Mesodermal cell (in vitro differentiated cells): ENCODE results near the gene SUCNR1.
"Not testable (repeated sequence)": the region's sequence is repeated elsewhere in the genome, so short reads cannot be mapped to it uniquely, and the experiment has no call there.

Experiments
- H3K27ac ChIP-seq: 2 replicates; pipeline ENCODE4 v1.7.0; 2013; ENCODE audit warnings: mild to moderate bottlenecking, low read depth, low read length, moderate library complexity; ENCODE audit not compliant: severe bottlenecking
- H3K36me3 ChIP-seq: 2 replicates; pipeline ENCODE4 v1.7.1; 2013; ENCODE audit warnings: mild to moderate bottlenecking, low read length, moderate library complexity; ENCODE audit not compliant: control insufficient read depth, insufficient read depth
- H3K4me1 ChIP-seq: one replicate; pipeline ENCODE4 v1.7.1; 2013; ENCODE audit warnings: mild to moderate bottlenecking, low read length; ENCODE audit not compliant: insufficient read depth, control insufficient read depth, poor library complexity, severe bottlenecking
- H3K4me3 ChIP-seq: 2 replicates; pipeline ENCODE4 v1.7.0; 2013; ENCODE audit warnings: low read length, control low read depth, mild to moderate bottlenecking; ENCODE audit not compliant: insufficient read depth, poor library complexity, severe bottlenecking; ENCODE audit errors: extremely low read depth
- H3K9me3 ChIP-seq: 2 replicates; pipeline ENCODE4 v1.7.1; 2013; ENCODE audit warnings: mild to moderate bottlenecking, low read length, moderate library complexity; ENCODE audit not compliant: control insufficient read depth
- WGBS, 2 experiments: methylation state at CpG; one replicate each; pipeline ENCODE4 v1.1.5; 2013; ENCODE audit warnings: missing lambda C conversion rate in 2 of 2; ENCODE audit not compliant: insufficient coverage in 2 of 2; 5-methylcytosine and 5-hydroxymethylcytosine counted together

SUCNR1 gene

DNA sequence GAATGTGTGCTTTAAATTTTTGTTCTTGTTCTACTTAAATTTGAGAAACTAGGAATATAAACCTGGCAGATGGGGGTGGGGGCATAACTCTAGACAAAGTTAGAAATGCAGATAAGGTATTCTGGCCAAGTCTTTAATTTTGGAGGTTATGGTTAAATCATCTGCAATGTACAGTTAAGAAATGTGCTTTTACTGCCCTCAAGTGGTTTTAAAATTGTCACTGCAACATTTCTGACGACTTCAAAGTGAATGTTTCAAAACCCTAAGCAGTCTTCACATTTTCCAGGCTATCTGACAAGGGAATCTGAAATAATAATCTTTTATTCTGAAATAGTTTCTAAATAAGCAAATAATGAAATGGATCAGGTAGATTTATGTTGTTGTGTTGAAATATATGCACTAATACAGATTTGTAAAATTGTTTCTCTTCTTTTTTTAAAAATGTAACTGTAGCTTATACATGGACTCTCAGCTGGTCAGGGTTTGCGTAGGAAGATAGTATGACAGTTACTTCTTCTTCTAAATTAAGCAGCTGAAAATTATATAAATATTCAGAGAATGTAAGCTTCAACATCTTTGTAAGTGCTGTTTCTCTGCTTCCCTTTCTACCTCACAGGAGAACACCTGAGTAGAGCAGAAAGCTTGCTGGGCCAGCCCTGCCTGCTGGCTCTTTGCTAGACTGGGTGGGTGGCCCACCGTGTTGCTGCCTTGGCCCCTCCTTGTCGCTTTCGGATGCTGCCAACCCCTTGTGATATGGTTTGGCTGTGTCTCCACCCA, 45.0 kb downstream of the SUCNR1 start:
- no peaks in the 10 kb centered on the region for H3K36me3 ChIP-seq
- H3K4me3 ChIP-seq = no peak overlapping the region
- 0 to 47% methylated on average over 1 to 3 of the region's 5 CpGs for WGBS, 2 experiments
- peaks cover 10% of the 10 kb centered on the region for H3K4me1 ChIP-seq
- peaks cover 7% of the 10 kb centered on the region for H3K9me3 ChIP-seq
- H3K27ac ChIP-seq = no peak overlapping the region

DNA sequence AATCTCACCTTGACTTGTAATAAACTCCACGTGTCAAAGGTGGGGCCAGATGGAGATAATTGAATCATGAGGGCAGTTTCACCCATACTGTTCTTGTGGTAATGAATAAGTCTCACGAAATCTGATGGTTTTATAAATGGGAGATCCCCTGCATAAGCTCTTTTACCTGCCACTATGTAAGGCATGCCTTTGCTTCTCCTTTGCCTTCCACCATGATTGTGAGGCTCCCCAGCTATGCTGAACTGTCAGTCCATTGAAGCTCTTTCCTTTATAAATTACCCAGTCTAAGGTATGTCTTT, 45.5 kb downstream of the SUCNR1 start:
- Histone ChIP-seq H3K9me3 (peaks cover 7% of the 10 kb centered on the region), H3K4me1 (peaks cover 10% of the 10 kb centered on the region), H3K36me3 (no peaks in the 10 kb centered on the region), H3K4me3 (no peak overlapping the region), H3K27ac (no peak overlapping the region)
- 80 to 83% methylated on average over 1 of the region's 2 CpGs for WGBS, 2 experiments

DNA sequence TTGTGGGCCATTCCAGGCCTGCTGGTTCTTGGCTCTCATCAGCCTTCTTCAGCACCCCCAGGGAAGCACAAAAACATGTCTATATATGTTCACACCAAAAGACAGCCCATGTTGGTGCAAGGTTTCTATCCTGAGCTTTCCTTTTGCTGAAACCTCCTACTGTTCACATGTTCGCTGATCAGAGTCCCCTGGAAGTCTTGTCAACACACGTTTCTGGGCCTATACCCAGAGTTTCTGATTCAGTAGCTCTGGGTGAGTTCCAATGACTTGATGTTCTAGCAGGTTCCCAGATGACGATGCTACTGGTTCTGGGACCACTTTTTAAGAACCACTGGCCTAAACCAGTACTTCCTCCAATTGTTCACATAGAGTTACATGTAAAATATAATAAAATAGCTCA, 46.0 kb downstream of the SUCNR1 start:
- Histone ChIP-seq H3K27ac (no peak overlapping the region), H3K4me3 (no peak overlapping the region), H3K36me3 (no peaks in the 10 kb centered on the region), H3K9me3 (peaks cover 7% of the 10 kb centered on the region), H3K4me1 (peaks cover 10% of the 10 kb centered on the region)
- 92 to 100% methylated on average over 2 of the region's 3 CpGs for WGBS, 2 experiments

DNA sequence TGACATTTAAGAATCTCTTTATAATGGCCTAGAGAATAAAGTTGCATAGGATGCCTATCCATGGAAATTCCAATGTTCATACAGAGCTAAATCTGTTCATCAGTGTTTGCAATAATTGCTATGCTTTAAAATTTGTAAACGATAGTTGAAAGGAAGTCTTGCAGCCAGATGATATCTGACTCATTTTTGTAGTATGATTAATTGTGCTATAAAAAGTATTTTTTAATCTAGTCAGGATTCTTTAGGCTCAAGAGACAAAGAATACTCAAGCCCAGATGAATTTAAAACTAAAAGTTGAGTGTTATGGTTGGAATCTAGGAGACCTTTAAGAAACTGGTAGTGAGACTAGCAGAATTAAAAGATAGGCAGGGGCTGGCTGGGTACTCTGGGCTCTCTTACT, 50.5 kb downstream of the SUCNR1 start:
- Histone ChIP-seq H3K9me3 (peaks cover 7% of the 10 kb centered on the region), H3K27ac (no peak overlapping the region), H3K4me1 (peaks cover 12% of the 10 kb centered on the region), H3K4me3 (no peak overlapping the region), H3K36me3 (no peaks in the 10 kb centered on the region)
- WGBS, 2 experiments = 83% methylated on average over 1 of the region's 1 CpG; no CpG with 5 or more reads in 1 of the 2 experiments

DNA sequence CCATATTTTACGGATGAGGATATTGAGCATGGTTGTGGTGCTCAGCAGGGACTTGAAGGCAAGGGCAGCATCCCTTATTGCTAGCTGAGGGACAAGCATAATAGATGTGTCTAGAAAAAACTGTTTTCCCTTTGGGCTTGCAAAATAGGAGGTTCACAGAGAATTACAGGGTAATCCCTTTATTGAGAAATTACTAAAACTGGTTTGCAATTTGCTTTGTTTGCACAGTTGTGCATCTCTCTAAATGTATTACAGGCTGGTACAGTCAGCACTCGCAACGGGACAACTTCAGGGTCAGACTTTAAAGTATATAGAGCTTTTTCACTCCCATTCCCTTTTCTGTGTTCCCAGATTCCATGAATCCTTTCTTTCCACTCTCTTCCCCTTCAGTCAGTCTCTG, 51.3 kb downstream of the SUCNR1 start:
- Histone ChIP-seq H3K4me3 (no peak overlapping the region), H3K4me1 (peaks cover 12% of the 10 kb centered on the region), H3K27ac (no peak overlapping the region), H3K9me3 (peaks cover 7% of the 10 kb centered on the region), H3K36me3 (no peaks in the 10 kb centered on the region)
- 93 to 100% methylated on average over 1 to 2 of the region's 3 CpGs for WGBS, 2 experiments

DNA sequence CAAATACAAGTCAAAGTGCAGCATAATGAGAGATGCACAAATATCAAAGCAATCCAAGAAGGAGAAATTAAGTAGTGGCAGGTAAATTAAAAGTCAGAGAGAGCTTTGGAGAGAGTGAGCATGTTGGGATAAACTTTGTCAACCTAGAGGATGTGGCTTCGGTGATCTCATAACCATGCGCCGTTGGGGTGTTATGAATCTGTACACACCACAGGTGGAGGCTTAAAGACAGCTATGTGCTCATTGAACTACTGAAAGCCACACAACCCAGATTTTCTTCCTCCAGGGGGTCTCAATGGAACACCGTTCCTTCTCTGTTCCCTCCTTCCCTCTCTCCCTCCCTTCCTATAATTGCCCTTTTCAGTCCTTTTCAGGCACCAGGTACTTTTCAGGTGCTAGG, 52.0 kb downstream of the SUCNR1 start:
- H3K27ac ChIP-seq = no peak overlapping the region
- H3K4me3 ChIP-seq = no peak overlapping the region
- H3K9me3 ChIP-seq = peaks cover 7% of the 10 kb centered on the region
- WGBS, 2 experiments = 80 to 86% methylated on average over 4 of the region's 4 CpGs
- H3K36me3 ChIP-seq = no peaks in the 10 kb centered on the region
- peaks cover 12% of the 10 kb centered on the region for H3K4me1 ChIP-seq

DNA sequence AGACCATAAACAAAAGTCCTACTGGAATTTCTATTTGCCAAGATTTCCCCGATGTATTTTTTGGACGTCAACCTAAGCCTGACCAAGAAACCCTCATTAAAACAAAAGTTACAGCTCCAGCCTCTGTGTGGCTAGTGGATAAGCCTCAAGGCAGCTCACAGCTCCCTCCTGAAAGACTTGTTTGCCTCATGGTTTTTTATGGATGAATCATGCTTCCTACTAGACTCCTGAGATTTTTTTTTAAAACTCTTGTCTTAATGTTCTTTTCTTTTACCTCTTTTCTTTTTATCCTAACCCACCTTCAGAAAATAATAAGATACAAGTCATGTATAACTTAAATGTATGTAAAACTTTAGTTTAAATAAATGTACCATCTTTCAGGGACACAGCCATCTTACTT, 52.4 kb downstream of the SUCNR1 start:
- H3K36me3 ChIP-seq = no peaks in the 10 kb centered on the region
- H3K4me1 ChIP-seq = peaks cover 12% of the 10 kb centered on the region
- H3K9me3 ChIP-seq = peaks cover 4% of the 10 kb centered on the region
- no peak overlapping the region for H3K4me3 ChIP-seq
- 46% methylated on average over 2 of the region's 2 CpGs; no CpG with 5 or more reads in 1 of the 2 experiments for WGBS, 2 experiments
- H3K27ac ChIP-seq = no peak overlapping the region

DNA sequence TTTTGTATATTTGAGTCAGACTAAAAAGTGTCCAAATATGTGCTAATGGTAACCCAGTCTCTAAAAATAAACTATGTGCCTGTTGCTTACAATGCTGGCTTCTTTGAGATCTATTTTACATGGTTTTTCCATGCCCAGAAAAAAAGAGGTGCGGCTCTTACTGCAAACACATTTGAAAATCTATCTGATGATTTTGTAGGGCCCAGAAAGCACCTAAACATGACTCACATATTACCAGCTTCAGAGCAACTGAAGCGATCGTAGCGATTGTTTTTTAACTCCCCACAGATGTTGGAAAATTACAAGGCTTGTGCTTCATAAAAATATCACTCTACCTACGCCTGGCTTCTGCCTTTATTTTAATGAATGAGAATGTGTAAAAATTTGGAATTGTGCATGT, 53.5 kb downstream of the SUCNR1 start:
- H3K4me3 ChIP-seq = no peak overlapping the region
- no CpG with 5 or more reads among the region's 5 CpGs for WGBS, 2 experiments

DNA sequence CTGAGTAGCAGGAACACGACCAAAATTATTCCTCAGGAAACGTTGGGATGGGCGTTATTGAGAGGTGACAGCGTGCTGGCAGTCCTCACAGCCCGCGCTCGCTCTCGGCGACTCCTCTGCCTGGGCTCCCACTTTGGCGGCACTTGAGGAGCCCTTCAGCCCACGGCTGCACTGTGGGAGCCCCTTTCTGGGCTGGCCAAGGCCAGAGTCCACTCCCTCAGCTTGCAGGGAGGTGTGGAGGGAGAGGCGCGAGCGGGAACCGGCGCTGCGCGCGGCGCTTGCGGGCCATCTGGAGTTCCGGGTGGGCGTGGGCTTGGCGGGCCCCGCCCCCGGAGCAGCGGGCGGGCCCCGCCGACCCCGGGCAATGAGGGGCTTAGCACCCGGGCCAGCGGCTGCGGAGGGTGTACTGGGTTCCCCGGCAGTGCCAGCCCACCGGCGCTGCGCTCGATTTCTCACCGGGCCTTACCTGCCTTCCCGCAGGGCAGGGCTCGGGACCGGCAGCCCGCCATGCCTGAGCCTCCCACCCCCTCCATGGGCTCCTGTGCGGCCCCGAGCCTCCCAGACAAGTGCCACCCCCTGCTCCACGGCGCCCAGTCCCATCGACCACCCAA, 54.6 kb downstream of the SUCNR1 start:
- H3K27ac ChIP-seq, H3K9me3 ChIP-seq, H3K4me3 ChIP-seq, H3K36me3 ChIP-seq: not testable (repeated sequence)
- WGBS, 2 experiments = 96 to 98% methylated on average over 25 to 29 of the region's 49 CpGs
- H3K4me1 ChIP-seq = peaks cover 12% of the 10 kb centered on the region

More for the DNA sequence above, 53.5 kb downstream of the SUCNR1 start:
- no peaks in the 10 kb centered on the region for H3K36me3 ChIP-seq
- no peaks in the 10 kb centered on the region for H3K9me3 ChIP-seq
- H3K27ac ChIP-seq = no peak overlapping the region
- peaks cover 12% of the 10 kb centered on the region for H3K4me1 ChIP-seq

DNA sequence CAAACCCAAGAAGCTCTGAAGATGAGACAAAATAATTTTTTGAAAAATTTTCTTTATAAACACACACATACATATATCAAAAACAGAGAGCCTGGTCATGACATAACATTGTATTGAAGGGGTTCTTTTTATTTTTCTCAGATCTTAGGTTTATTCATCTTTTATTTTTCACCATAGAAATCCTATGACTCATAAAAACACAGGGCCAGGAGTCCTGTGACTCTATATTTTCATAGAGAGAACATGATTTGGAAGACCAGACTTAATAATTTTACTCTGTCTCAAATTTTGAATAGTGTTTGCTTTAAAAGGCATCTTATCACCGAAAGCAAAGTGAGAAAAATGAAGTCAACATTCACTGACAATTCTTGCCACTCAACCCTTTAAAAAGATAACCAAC, 57.7 kb downstream of the SUCNR1 start:
- Histone ChIP-seq H3K4me1 (peaks cover 6% of the 10 kb centered on the region), H3K27ac (no peak overlapping the region), H3K4me3 (no peak overlapping the region), H3K36me3 (no peaks in the 10 kb centered on the region), H3K9me3 (no peaks in the 10 kb centered on the region)
- WGBS, 2 experiments = no CpG with 5 or more reads among the region's 1 CpG

DNA sequence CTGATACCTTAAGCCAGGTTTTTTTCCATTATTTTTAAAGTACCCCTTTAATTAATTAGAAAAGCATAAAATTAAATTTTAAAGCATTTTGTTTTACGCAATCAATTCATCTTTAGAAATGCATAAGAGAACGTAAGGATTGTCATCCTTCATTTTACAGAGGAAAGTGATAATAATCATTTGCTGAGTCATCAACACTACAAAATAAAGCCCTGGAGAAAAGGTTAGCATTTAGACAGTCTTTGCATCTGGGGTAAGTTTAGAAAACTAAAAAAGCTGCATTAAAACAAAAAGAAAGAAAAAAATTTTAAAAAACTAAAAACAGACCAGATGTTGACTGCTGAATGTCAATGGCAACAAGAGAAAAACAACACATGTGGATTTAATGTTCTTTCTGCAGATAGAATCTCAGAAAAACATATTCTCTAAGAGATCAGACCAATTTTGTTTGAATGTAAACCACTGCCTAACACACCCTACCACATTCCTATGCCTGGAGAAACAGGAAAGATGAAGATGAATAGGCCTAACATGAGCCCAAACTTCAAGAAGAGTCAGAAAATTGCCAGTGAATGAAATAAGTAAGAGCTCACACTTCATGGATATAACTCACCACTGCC, 59.9 kb downstream of the SUCNR1 start:
- Histone ChIP-seq H3K4me1 (no peaks in the 10 kb centered on the region), H3K9me3 (no peaks in the 10 kb centered on the region), H3K4me3 (no peak overlapping the region), H3K27ac (no peak overlapping the region), H3K36me3 (no peaks in the 10 kb centered on the region)
- WGBS, 2 experiments = no CpG with 5 or more reads among the region's 2 CpGs
